Endometrium (tissue), 2 donors: ENCODE results near the gene UBE2J1.
"Not testable (repeated sequence)": the region's sequence is repeated elsewhere in the genome, so short reads cannot be mapped to it uniquely, and the experiment has no call there.

ENCODE experiments used
- FAIRE-seq: peaks from 2 replicates; lab custom pipeline; 2012; peaks lifted over from hg19 to GRCh38; lab: Jason Lieb, UNC
- donor health status: control.
- donor health status: control.

Gene UBE2J1

DNA sequence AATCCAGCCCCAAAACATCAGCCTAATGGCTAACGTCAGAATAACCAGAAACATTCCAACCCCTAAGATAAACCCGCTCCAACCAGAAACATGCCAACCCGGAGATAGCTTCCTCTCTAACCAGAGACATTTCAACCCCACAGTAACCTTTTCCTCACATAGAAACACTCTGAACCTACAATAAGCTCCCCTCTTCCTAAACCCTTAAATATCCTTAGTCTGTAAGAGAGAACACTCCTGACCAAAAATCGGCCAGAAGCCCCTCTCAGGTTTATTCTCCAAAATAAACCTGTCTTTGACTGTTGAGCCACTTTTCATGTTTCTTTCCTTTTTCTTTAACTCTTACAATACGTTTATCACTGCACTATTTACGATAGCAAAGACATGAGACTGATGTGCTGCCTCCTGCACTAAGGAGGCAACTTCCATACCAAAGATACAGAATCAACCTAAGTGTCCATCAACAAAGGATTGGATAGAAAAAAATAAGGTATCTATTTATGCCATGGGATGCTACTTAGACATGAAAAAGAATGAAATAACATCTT lies 32.4 kb downstream of the UBE2J1 start:
- FAIRE-seq: no peak

DNA sequence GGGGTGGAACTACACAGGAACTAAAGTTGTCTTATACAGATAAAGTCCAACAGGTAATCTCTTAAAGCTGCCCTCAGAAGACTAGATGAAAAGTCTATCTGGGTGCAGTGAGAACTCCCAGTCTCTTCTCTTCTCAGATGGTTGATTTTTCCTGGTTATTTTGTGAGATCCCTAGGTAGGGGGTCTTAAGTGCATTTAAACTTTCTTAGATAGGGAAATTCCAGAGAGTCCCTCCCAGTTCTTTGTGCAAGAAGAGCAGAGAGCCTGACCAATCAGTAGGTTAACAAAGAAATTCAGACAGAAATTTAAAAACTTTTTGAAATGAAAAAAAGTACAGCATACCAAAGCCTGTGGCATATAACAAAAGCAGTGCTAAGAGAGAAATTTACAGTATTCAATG lies 35.5 kb downstream of the UBE2J1 start:
- no peak for FAIRE-seq

DNA sequence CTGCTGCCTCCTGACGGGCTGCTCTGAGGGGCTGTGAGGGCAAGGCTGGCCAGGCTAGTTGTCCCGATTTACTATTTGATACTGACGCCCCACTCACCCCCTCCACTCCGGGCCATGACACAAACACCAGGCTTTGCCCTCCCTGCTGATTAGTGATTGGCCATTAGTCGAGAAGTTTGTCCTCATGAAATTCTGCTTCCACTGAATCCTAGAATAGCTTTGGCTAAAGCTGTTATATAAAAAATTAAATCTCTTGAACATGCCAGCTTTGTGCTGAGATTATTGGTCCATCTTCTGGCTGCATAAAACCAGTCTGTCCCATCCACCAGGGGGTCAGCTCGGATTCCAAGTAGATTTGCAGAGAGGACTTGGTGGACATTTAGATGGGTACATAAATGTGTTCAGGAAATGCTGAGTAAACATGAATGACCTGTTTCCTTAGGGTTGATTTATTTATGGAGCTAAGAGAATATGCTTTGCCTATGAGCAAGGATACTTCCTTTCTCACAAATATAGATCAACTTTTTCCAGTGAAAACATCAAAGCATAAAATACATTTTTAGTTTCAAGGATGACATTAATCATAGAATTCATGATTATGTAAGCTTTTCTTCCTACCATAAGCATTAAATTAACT lies 37.2 kb downstream of the UBE2J1 start, which contains the start of gene GABRR2:
Gene GABRR2, minus strand, starts transcription at position 51 of the 637 bp plus-strand sequence. CDS start 134 bp downstream, outside the sequence.
- FAIRE-seq: no peak

DNA sequence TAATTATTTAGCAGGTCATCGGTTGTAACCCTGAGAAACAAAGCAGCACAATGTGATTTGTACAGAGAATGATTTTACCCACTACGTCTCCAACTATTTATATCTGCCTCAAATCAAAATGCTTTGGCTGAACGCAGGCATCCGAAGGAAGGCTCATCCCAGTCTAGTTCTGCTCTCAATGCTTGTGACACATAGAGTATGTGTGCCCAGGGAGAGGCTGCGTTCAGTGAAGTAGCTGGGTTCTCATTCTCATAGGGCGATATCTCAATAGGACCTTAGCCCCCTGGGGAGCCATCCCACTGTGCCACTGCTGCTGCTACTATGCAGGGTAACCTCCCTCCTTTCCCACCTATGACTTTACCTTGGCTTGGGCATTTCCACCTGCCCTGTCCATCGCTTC lies 37.8 kb downstream of the UBE2J1 start:
- no peak for FAIRE-seq

DNA sequence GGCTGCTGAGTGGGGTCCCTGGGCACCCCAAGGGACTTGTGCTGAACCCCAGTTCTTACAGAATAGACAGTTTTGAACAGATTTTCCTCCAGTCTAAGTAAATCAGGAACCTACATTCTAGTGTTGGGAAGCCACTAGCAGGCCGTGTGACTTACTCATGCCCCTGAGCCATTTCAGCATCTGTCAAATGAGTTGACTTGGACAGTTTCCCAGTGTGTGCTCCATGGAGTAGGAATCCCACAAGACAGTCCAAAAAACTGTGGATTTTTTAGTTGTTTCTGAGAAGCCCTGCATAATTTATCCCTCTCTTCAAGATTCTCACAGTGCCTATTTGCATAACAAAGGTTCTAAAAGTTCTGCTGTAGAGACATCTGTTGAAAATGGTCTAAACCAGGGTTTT lies 39.5 kb downstream of the UBE2J1 start:
- FAIRE-seq: no peak

DNA sequence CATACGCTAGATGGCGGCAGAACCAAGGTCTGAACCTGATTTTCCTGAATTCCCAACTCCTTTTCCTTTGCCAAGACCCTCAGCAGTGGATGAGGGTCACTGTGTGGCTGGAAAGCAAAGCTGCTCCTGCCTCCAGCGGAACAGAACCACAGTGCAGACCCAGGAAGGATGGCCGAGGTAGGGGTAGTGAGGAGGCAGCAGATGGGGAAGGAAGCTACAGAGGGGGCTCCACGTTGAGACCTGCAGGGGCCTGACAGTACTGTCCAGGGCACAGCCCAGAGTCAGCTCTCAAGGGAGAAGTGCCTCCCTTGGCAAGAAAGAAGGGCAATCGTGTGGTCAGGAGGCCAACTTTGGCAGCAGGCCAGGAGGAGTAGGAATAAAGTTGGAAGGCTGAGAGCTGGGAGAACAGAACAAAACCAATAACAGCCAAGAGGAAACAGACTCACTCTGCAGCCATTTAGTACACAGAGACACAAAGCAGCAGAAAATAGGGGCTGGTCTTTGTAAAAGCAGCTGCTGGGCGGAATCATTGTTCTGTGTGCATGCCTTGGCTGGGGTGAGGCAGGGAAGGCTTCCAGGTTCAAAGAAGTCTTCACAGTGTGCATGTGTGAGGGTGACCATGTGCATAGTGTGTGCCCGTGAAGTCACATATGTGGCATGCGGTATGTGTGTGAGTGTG lies 40.5 kb downstream of the UBE2J1 start:
- FAIRE-seq: no peak

DNA sequence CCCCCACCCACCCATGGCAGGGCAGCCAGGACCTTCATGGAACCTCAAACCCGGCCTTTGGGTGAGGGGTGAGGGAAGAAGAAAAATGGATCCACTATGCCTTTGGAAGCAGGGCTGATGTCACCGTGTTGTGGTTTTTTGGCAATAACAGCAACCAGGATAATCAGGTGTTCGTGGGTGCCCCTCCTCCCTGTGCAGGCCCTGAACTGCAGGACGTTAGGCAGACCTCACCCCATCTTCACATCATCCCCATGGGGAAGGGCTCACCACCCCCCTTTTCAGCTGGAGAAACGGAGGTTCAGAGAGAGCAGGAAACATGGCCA lies 41.0 kb downstream of the UBE2J1 start:
- FAIRE-seq: no peak

DNA sequence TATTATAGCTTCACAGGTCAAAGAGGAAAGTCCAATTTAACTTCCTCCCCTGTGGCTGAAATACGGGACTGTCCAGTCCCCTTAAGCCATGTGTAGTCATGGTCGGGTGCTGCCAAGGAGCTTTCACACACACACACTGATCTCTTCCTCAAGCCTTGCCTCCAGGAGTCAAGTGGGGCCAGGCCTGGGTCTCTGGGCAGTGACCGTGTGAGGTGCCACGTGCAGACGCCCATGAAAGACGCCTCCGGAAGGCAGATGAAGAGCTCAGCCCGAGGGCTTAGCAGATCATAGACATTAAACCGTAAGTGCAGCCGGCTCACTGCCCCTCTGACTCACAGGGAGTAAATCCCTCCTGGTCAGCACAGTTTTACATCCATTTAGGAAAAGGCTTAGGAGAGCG lies 41.6 kb downstream of the UBE2J1 start:
- FAIRE-seq: no peak

DNA sequence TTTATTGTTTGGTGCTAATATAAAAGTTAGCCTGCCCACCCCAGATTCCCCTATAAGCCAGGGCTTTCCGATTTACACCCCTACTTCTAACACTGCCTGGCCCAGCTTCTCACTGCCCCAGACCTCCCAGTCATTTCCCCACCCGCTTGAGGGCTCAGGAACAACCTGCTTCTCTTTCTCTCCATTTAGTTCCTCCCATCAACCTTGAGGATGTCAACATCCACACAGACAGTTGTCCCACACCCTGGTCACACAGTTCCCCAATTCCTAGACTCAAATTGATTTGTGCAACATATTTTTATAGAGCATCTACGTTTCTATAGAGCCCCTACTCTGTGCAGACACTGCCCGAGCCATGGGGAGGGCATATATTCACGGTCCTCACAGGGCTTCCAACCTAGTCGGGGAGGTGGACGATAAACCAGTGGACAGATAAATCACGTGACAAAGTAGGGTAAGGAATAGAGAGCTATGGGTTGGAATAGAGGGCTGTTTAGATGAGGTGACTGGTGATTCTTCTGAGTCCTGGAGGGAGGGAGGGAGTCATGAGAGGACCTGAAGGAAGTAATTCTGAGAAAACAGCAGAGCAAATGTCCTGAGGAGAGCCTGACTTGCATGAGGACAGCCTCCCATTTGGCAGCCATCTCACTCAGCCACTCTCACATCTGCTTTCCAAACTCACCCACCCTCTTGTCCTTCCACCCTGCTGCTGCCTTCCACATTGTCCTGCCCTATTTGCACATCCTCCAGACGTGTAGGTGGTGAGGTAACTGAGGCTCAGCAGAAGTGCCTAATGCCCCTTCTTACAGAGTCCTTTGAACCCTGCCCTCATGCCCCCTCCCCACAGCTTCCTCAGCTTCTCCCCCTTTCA lies 43.8 kb downstream of the UBE2J1 start:
- no peak for FAIRE-seq

DNA sequence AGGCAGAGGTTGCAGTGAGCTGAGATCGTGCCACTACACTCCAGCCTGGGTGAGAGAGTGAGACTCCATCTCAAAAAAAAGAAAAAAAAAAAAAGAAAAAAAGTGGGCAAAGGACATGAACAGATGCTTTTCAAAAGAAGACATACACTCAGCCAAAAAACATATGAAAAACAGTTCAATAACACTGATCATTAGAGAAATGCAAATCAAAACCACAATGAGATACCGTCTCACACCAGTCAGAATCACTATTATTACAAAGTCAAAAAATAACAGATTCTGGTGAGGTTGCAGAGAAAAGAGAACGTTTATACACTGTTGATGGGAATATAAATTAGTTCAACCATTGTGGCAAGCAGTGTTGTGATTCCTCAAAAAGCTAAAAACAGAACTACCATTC lies 48.0 kb downstream of the UBE2J1 start:
- not testable (repeated sequence) for FAIRE-seq

DNA sequence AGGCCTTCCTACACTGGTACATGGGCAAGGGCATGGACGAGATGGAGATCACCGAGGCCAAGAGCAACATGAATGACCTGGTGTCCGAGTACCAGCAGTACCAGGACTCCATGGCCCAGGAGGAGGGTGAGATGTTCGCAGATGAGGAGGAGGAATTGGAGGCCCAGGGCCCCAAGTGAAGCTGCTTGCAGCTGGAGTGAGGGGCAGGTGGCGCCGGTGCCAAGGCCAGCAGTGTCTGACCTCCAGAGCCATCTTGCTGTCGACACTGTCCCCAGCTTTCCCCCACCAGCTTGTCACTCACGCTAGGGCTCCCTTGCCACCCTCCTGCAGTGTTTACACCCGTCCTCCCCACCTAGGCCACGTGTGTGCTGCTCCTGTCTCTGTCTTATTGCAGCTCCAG lies 49.6 kb downstream of the UBE2J1 start:
- no peak for FAIRE-seq

DNA sequence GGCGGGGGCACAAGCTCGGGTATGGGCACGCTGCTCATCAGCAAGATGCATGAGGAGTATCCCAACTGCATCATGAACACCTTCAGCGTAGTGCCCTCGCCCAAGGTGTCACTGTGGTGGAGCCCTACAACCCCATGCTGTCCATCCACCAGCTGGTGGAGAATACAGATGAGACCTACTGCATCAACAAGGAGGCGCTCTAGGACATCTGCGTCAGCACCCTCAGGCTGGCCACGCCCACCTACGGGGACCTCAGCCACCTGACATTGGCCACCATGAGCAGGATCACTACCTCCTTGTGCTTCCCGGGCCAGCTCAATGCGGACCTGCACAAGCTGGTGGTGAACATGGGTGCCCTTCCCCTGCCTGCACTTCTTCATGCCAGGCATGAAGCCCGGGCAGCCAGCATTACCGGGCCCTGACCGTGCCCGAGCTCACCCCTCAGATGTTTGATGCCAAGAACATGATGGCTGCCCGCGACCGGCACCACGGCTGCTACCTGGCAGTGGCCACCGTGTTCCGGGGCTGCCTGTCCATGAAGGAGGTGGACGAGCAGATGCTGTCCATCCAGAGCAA lies 50.2 kb downstream of the UBE2J1 start:
- FAIRE-seq: no peak

DNA sequence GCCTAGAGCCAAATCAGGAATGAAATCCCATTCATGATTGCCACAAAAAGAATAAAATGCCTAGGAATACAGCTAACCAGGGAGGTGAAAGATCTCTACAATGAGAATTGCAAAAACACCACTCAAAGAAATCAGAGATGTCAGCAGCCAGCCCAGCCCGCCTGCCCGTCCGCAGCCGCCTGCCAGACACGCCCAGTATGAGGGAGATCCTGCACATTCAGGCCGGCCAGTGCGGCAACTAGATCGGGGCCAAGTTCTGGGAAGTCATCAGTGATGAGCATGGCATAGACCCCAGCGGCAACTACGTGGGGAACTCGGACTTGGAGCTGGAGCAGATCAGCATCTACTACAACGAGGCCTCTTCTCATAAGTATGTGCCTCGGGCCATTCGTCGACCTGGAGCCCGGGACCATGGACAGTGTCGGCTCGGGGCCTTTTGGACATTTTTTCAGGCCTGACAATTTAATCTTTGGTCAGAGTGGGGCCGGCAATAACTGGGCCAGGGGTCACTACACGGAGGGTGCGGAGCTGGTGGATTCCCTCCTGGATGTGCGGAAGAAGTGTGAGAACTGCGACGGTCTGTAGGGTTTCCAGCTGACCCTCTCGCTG lies 50.8 kb downstream of the UBE2J1 start:
- FAIRE-seq: no peak

DNA sequence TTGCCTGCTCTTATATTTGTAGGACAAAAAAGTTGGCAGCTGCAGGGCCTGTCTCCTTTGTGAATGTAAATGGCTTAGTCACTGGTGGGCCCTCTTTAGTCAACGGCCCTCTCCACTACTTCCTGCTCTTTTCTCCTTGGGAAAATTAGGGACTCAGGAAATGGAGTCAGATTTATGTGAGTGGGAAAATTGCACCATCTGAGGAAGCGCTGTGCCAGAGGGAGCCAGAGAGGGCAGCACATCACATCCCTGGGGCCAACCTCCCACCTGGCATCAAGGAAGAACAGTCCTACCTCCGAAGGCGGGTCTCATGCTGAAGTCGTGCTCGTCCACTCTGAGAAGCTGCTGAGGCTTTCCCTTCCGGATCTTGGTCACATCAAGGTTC lies 53.1 kb downstream of the UBE2J1 start:
- FAIRE-seq: no peak

DNA sequence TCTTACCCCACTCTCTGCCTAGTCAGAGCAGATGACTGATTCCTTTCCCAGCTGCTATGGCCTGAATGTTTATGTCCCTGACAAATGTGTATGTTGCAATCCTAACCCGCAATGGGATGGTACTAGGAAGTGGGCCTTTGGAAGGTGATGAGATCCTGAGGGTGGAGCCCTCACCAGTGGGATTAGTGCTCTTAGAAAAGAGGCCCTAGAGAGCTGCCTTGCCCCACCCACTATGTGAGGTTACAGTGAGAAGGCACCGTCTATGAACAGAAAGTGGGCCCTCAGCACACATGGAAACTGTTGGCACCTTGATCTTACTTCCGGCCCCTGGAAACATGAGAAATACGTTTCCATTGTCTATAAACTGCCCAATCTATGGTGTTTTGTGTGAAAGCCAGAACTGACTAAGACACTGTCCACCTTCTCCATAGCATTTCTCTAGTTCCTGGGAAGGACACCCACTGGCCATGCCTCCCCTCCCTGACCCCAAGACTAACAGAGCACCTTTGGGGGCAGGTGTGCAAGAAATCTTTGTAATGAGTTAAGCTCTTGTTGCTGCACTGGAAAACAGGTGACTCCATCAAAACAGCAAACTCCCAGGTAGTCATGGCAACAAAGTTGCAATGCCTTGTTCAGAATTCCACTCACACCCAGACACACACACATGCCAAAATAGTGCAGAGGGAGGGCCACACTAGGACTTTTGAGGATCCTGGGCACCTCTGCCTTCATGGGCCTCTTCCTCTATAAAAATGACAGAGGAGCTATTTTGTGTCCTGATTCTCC lies 53.6 kb downstream of the UBE2J1 start:
- FAIRE-seq: no peak

DNA sequence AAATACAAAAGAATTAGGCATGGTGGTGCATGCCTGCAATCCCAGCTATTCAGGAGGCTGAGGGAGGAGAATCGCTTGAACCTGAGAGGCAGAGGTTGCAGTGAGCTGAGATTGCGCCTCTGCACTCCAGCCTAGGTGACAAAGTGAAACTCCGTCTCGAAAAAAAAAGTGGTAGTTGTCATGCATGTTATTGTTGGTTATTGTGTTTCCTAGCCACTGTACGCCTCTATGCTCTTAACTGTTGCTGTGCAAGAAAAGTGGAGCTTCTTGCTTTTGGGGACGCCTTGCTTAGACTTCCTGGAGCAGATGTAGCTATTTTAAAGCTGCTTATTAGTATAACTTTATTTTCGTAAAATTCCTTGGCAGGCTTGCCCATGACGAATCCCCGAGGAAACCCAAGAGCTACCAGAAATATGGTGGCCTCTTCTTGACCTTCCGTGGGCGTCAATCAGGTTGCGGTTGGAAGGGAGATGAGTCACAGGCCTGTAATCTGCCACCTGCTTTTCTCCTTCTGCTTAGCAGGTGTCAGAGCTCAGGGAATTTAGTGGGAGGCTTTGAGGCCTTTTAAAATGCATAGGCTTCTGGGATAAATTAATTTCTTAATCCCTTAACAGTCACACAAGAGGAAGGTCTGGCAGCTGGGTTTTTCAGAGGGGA lies 54.7 kb downstream of the UBE2J1 start:
- no peak for FAIRE-seq

DNA sequence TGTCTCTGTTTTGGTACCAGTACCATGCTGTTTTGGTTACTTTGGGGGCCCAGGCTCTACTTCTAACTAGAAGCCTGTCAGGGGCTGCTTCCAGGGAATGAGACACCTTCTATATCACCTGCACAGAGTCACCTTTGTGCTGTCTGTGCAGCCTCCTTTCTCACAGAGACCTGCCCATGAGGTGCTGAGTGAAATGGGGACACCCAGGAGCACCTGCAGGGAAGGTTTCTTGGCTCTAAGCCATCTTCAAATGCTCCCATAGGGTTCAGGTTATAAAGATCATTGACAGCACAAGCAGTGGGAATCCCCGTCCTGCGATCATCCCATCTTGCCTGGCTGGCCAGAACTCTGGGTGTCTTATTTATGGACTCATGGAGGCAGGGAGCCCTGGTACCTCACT lies 56.5 kb downstream of the UBE2J1 start:
- no peak for FAIRE-seq

DNA sequence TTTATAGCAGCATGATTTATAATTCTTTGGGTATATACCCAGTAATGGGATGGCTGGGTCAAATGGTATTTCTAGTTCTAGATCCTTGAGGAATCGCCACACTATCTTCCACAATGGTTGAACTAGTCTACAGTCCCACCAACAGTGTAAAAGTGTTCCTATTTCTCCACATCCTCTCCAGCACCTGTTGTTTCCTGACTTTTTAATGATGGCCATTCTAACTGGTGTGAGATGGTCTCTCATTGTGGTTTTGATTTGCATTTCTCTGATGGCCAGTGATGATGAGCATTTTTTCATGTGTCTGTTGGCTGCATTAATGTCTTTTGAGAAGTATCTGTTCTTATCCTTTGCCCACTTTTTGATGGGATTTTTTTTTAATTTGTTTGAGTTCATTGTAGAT lies 57.4 kb downstream of the UBE2J1 start:
- FAIRE-seq: not testable (repeated sequence)

DNA sequence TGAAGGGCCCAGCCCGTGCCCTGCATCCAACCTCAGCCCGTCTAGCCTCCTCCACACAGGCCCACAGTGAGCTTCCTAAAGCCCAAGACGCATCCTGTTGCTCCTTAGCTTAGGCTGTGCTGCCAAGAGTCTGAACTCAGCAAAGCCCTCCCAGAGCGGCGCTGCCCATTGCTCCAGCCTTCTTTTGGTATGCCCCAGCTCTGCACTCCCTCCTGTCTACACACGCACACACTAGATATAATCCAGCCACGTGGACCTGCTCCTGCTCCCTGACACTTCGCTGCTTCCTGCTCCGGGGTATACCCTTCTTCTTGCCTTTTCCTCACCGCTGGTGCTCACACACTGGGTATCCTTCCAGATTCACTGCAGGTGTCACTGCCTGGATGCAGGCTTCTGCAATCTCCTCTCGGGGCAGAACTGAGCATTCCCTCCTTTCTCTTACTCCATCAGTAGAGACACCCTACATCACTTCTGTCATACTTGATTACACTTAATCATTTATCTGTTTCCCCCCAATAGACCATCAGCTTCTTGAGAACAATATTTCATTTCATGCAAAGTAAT lies 61.2 kb downstream of the UBE2J1 start:
- no peak for FAIRE-seq

DNA sequence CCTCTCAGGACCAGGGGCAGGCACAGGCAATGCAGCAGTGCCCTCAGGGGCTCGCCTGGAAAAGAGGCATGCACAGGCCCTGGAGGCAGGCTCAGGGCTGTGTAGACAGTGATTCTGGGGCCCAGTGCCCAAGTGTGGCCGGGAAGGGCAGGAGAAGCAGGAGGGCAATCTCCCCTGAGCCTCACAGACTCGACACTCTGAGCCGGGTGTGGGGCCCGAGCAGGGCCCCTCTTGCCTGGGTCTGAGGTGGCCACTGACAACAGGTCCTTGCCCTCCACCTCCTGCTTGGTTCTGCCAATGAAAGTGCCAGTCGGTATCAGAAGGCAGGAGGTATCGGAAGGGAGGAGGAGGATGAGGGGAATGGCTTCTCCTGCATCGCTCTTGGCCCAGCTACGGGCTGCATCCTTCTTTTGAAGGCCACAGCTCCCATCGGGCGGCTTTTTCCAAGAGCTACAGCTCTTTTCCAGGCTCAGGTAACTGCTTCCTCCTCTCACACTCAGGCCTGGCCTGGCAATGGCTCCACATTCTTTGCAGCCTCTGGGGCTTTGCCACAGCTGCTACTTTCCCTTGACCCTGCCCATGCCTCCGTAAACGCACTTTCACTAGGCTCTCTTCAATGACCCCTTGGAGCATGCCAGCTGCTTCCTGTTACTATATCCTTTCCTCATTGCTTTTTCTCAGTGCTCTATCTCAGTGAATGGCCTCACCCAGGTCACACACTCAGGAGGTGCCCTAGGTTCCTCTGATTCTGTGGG lies 61.9 kb downstream of the UBE2J1 start:
- no peak for FAIRE-seq
